ENCODE measurements around the gene RFTN1. TPM values are rescaled to one million over a fixed set of nuclear protein-coding genes. Genes with fewer than 3 reads are reported as not detected.

RFTN1 gene
- total RNA-seq, 4 donors from 2014 or later: 11.2 to 39.5 (median 25.6) TPM

DNA sequence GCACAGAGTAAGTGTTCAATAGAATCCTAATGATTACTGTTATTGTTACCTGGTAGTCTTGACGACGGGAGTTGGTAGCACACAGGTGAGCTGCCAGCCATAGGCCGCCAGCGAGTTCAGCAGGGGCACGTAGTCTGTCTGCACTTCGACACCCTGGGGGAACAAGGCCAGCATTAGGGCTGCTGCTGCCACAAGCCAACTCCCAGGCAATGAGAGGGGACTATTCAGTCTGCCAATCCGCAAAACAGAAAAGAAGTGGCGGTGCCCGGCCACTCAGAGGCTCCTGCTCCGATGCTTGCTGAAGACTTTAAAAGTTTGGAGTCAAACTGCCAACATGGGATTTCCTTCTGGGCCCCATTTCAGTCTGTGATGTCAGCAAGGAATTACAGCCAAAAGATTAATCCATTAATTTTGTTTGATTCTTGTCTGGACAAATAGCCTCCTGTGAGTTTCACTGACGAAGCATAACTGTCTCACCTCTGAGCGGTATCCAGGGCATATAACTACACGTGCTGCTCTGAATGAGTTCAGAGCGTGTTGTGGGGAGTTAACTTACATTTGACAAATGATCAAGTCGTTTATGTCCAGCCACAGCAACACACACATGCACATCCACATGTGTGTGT, 186.7 kb downstream of the RFTN1 start:
- TF ChIP-seq POLR2A (IDR thresholded peaks at IDR 0.05): no peak
- TF ChIP-seq, protein P1, sequence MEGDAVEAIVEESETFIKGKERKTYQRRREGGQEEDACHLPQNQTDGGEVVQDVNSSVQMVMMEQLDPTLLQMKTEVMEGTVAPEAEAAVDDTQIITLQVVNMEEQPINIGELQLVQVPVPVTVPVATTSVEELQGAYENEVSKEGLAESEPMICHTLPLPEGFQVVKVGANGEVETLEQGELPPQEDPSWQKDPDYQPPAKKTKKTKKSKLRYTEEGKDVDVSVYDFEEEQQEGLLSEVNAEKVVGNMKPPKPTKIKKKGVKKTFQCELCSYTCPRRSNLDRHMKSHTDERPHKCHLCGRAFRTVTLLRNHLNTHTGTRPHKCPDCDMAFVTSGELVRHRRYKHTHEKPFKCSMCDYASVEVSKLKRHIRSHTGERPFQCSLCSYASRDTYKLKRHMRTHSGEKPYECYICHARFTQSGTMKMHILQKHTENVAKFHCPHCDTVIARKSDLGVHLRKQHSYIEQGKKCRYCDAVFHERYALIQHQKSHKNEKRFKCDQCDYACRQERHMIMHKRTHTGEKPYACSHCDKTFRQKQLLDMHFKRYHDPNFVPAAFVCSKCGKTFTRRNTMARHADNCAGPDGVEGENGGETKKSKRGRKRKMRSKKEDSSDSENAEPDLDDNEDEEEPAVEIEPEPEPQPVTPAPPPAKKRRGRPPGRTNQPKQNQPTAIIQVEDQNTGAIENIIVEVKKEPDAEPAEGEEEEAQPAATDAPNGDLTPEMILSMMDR (IDR thresholded peaks at IDR 0.05): no peak
- H3K4me3 ChIP-seq (ENCODE audit: low read depth, poor library complexity, severe bottlenecking): no peak overlapping the region
- intact Hi-C loops (cut with DNase I; ENCODE audit: low total_unique reads): no loop called here
- 64 to 68% methylated on average over 12 to 15 of the region's 15 CpGs for WGBS, 2 donors
- DNase-seq (ENCODE audit: low spot score in 2 of 2): no peak

- no peak overlapping the region for H3K4me3 ChIP-seq (ENCODE audit: low read depth, poor library complexity, severe bottlenecking)
- DNase-seq (ENCODE audit: low spot score in 2 of 2): no peak
- intact Hi-C loops (cut with DNase I; ENCODE audit: low total_unique reads): no loop called here
- TF ChIP-seq, protein P1 (IDR thresholded peaks at IDR 0.05): no peak
- TF ChIP-seq POLR2A (IDR thresholded peaks at IDR 0.05): no peak
- WGBS, 2 donors: 99 to 100% methylated on average over 4 of the region's 4 CpGs
These were observed 187.6 kb downstream of the RFTN1 start for GRCh38 chr3:16325850-16326249.

GRCh38 chr3:16323737-16324136, 189.8 kb downstream of the RFTN1 start:
- WGBS, 2 donors: 91 to 92% methylated on average over 4 of the region's 4 CpGs
- DNase-seq (ENCODE audit: low spot score in 2 of 2): no peak
- no peak overlapping the region for H3K4me3 ChIP-seq (ENCODE audit: low read depth, poor library complexity, severe bottlenecking)
- intact Hi-C loops (cut with DNase I; ENCODE audit: low total_unique reads): no loop called here
- TF ChIP-seq, protein P1 (IDR thresholded peaks at IDR 0.05): no peak
- no peak for TF ChIP-seq POLR2A (IDR thresholded peaks at IDR 0.05)

GRCh38 chr3:16322189-16322588, 191.3 kb downstream of the RFTN1 start:
- TF ChIP-seq, protein P1 (IDR thresholded peaks at IDR 0.05): no peak
- TF ChIP-seq POLR2A (IDR thresholded peaks at IDR 0.05): no peak
- H3K4me3 ChIP-seq (ENCODE audit: low read depth, poor library complexity, severe bottlenecking): no peak overlapping the region
- intact Hi-C loops (cut with DNase I; ENCODE audit: low total_unique reads): no loop called here
- WGBS, 2 donors: 75 to 78% methylated on average over 5 of the region's 5 CpGs
- no peak for DNase-seq (ENCODE audit: low spot score in 2 of 2)

DNA sequence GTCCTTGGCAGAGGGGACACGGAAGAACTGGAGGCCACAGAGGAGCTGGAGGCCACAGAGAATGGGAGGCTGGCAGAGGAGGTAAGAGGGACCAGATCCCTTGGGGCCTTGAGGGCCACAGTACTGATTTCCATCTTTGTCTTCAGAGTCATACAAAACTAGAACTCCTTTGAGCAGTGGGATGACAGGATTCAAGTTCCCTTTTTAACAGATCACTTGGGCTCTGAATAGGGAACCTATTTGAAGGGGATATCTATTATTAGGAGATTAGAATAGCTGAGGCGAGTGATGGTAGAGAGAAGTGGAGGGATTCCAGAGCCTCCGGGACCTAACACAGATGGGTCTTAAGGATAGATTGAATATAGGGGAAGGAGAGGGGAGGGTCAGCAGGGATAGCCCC, 192.8 kb downstream of the RFTN1 start:
- TF ChIP-seq, protein P1 (IDR thresholded peaks at IDR 0.05): no peak
- TF ChIP-seq POLR2A (IDR thresholded peaks at IDR 0.05): no peak
- no peak overlapping the region for H3K4me3 ChIP-seq (ENCODE audit: low read depth, poor library complexity, severe bottlenecking)
- 91 to 93% methylated on average over 3 of the region's 3 CpGs for WGBS, 2 donors
- intact Hi-C loops (cut with DNase I; ENCODE audit: low total_unique reads): no loop called here
- DNase-seq (ENCODE audit: low spot score in 2 of 2): no peak

GRCh38 chr3:16319723-16320122, 193.8 kb downstream of the RFTN1 start:
- H3K4me3 ChIP-seq (ENCODE audit: low read depth, poor library complexity, severe bottlenecking): no peak overlapping the region
- TF ChIP-seq POLR2A (IDR thresholded peaks at IDR 0.05): no peak
- TF ChIP-seq, protein P1 (IDR thresholded peaks at IDR 0.05): no peak
- intact Hi-C loops (cut with DNase I; ENCODE audit: low total_unique reads): no loop called here
- 91% methylated on average over 4 of the region's 4 CpGs for WGBS, 2 donors
- no peak for DNase-seq (ENCODE audit: low spot score in 2 of 2)

Data from lower leg skin (tissue), 4 donors.